Lung (tissue), 12 donors: Measurements from ENCODE around the gene ZNF581. TPM values are rescaled to one million over a fixed set of nuclear protein-coding genes. Genes with fewer than 3 reads are reported as not detected.
A peak's percentile ranks its signal among the peaks of the same experiment; 100 is the strongest.

Experiments used
- ATAC-seq: fragments of 200-7000 bp; cut with Tn5 transposase; one replicate; pipeline ENCODE4 v1.9.1; 2020; ENCODE audit warnings: moderate number of reproducible peaks; ENCODE audit not compliant: insufficient read depth, low FRiP score
- DNase-seq, 3 donors: peaks; one replicate each; pipeline ENCODE4 v3.0.0-alpha.2; 2013 to 2017
- H3K27ac ChIP-seq, 2 donors: one replicate each; pipeline ENCODE4 v1.5.1; 2013; ENCODE audit warnings: mild to moderate bottlenecking in 2 of 2, moderate library complexity in 2 of 2, control low read depth in 1 of 2, inconsistent platforms in 1 of 2, low read depth in 1 of 2, low read length in 1 of 2
- H3K27me3 ChIP-seq, 3 donors: one replicate each; pipeline ENCODE4 v1.5.1; 2013; ENCODE audit warnings: low read length in 2 of 3; ENCODE audit not compliant: control insufficient read depth in 3 of 3, insufficient read depth in 3 of 3
- H3K36me3 ChIP-seq, 4 donors: one replicate each; pipeline ENCODE4 v1.5.1; 2013; ENCODE audit warnings: low read length in 4 of 4, mild to moderate bottlenecking in 1 of 4, moderate library complexity in 1 of 4; ENCODE audit not compliant: control insufficient read depth in 4 of 4, insufficient read depth in 4 of 4
- H3K4me1 ChIP-seq, 5 donors: one replicate each; pipeline ENCODE4 v1.5.1; 2013; ENCODE audit warnings: low read length in 5 of 5, mild to moderate bottlenecking in 2 of 5, moderate library complexity in 1 of 5; ENCODE audit not compliant: control insufficient read depth in 5 of 5, insufficient read depth in 5 of 5
- H3K4me3 ChIP-seq: one replicate; pipeline ENCODE4 v1.5.1; 2013; ENCODE audit warnings: mild to moderate bottlenecking, control low read depth, moderate library complexity
- H3K9ac ChIP-seq, 2 donors: one replicate each; pipeline ENCODE4 v1.5.1; 2013; ENCODE audit warnings: low read length in 2 of 2, control low read depth in 1 of 2; ENCODE audit not compliant: insufficient read depth in 1 of 2
- H3K9me3 ChIP-seq, 4 donors: one replicate each; pipeline ENCODE4 v1.5.1; 2013; ENCODE audit warnings: low read length in 3 of 4, mild to moderate bottlenecking in 1 of 4, moderate library complexity in 1 of 4; ENCODE audit not compliant: control insufficient read depth in 4 of 4, insufficient read depth in 3 of 4
- CTCF ChIP-seq: IDR thresholded peaks from 2 replicates; pipeline ENCODE4 v1.5.1; 2012; ENCODE audit warnings: mild to moderate bottlenecking; ENCODE audit errors: control extremely low read depth, extremely low read depth
- WGBS, 2 donors: extraction: QIAGEN DNeasy Blood & Tissue Kit; methylation state at CpG; one replicate each; pipeline ENCODE4 v1.1.7; 2013; 5-methylcytosine and 5-hydroxymethylcytosine counted together
- polyA plus RNA-seq, 2 donors: library from polyadenylated mRNA; stranded (reverse); fragments of 200-250 nt; gene quantifications; one replicate each; pipeline ENCODE4 v1.2.1, GENCODE V29; 2013
- total RNA-seq, 2 donors: library from RNA; depleted of rRNA in 1 of 2; stranded (reverse); fragments of >200 nt in 1 of 2; gene quantifications; one replicate each; pipeline ENCODE4 v1.2.1, GENCODE V29; 2014 to 2021
- donor health status: control.
- donor health status: control.
- donor health status: Bipolar disorder and iron deficiency.
- donor health status: healthy.
- donor health status: DM: yes; HTN: yes; CAD: no.

The ZNF581 gene
- total and polyA plus RNA-seq, 4 donors: 15.0 to 18.1 (median 15.6) TPM

GRCh38 chr19:55638864-55639359 is 4.5 kb upstream of the ZNF581 start:
- no peak for TF ChIP-seq CTCF
- H3K27me3 ChIP-seq: no peaks in the 10 kb centered on the region
- DNase-seq (peak in 1 of 3 donors; percentile 18), ATAC-seq (no peak)
- peak overlapping the region in 1 of 2 donors; percentile 13 for H3K27ac ChIP-seq
- 81 to 85% methylated on average over 6 of the region's 6 CpGs for WGBS, 2 donors
- H3K9ac ChIP-seq: no peak overlapping the region
- peaks cover 0 to 3% (median under 1%) of the 10 kb centered on the region in 4 donors for H3K36me3 ChIP-seq
- H3K9me3 ChIP-seq: no peaks in the 10 kb centered on the region
- no peak overlapping the region for H3K4me3 ChIP-seq
- peaks cover 11 to 35% (median 21%) of the 10 kb centered on the region in 5 donors for H3K4me1 ChIP-seq

GRCh38 chr19:55640043-55640576 is 3.3 kb upstream of the ZNF581 start:
- peaks cover 18 to 41% (median 21%) of the 10 kb centered on the region in 5 donors for H3K4me1 ChIP-seq
- peak; percentile 27 for TF ChIP-seq CTCF
- H3K36me3 ChIP-seq: peaks cover 0 to 9% (median 4%) of the 10 kb centered on the region in 4 donors
- peak overlapping the region; percentile 85 to 90 for H3K27ac ChIP-seq
- peak; percentile 24 for ATAC-seq
- peak overlapping the region; percentile 17 to 26 for H3K9ac ChIP-seq
- WGBS, 2 donors: 20 to 28% methylated on average over 38 of the region's 38 CpGs
- peak; percentile 72 to 78 (median 74) for DNase-seq
- H3K9me3 ChIP-seq: no peaks in the 10 kb centered on the region
- peak overlapping the region; percentile 10 for H3K4me3 ChIP-seq
- H3K27me3 ChIP-seq: no peaks in the 10 kb centered on the region

GRCh38 chr19:55640577-55641425 is 2.6 kb upstream of the ZNF581 start, which contains the start of gene ZNF580:
TSS of gene ZNF580 (plus strand) at chr19:55641002. CDS start at chr19:55642509, 1,507 bp downstream.
- no peak for TF ChIP-seq CTCF
- whole genome bisulfite sequencing, 2 donors: 1% methylated on average over 84 to 89 of the region's 89 CpGs
- peaks cover 14 to 34% (median 20%) of the 10 kb centered on the region in 5 donors for H3K4me1 ChIP-seq

More at GRCh38 chr19:55640577-55641425, 2.6 kb upstream of the ZNF581 start, which contains the start of gene ZNF580:
- H3K9ac ChIP-seq: peak within 1 kb of the TSS; percentile 37 to 55
- H3K27me3 ChIP-seq: no peaks in the 10 kb centered on the region
- H3K4me3 ChIP-seq: peak within 1 kb of the TSS; percentile 59
- peaks cover 0 to 14% (median 4%) of the 10 kb centered on the region in 4 donors for H3K36me3 ChIP-seq
- DNase-seq: peak; percentile 76 to 83 (median 83)
- H3K27ac ChIP-seq: peak within 1 kb of the TSS; percentile 85 to 90
- no peaks in the 10 kb centered on the region for H3K9me3 ChIP-seq
- ATAC-seq: peak; percentile 64
